ENCODE measurements around the gene F11.

DNA sequence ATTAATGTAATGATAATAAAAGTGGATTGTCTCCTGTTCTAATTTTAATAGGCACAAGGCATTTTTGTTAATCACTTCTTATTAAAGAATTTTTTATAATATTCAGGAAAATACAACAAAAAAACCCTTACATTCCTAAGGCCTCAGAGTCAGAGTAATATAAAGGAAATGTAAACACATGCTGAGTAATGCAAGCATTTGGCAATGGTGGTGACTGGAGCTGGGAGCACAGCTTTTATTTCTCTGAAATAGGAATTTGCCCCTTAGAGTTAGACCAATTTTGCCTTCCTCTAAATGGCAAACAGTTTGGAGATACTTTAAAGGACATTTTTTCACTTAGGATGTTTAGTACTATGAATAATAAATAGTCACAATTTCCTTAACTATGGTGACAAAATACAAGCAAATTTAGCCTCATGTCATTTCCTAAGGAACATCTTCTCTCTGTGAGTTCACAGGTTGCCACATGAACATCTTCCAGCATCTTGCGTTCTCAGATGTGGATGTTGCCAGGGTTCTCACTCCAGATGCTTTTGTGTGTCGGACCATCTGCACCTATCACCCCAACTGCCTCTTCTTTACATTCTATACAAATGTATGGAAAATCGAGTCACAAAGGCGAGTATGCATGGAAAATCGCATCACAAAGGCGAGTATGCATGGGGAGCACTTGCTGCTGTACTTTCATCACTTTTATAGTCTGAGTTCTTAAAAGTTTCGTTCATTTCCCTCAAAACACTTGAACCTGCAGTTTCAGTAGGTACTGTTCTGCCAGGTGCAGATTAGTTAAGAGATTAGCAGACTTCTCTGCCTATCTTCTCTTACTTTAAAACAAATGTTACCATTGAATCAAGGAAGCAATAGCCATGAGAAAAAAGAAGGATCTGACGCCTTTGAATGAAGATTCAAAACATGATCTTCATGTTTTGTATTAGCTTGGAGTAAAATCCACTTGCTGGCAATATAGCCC lies 15.9 kb upstream of the F11 start:
- TF ChIP-seq, protein P1, sequence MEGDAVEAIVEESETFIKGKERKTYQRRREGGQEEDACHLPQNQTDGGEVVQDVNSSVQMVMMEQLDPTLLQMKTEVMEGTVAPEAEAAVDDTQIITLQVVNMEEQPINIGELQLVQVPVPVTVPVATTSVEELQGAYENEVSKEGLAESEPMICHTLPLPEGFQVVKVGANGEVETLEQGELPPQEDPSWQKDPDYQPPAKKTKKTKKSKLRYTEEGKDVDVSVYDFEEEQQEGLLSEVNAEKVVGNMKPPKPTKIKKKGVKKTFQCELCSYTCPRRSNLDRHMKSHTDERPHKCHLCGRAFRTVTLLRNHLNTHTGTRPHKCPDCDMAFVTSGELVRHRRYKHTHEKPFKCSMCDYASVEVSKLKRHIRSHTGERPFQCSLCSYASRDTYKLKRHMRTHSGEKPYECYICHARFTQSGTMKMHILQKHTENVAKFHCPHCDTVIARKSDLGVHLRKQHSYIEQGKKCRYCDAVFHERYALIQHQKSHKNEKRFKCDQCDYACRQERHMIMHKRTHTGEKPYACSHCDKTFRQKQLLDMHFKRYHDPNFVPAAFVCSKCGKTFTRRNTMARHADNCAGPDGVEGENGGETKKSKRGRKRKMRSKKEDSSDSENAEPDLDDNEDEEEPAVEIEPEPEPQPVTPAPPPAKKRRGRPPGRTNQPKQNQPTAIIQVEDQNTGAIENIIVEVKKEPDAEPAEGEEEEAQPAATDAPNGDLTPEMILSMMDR (IDR thresholded peaks at IDR 0.05): no peak
- TF ChIP-seq POLR2A (IDR thresholded peaks at IDR 0.05): no peak
